BLaER1 (cell line): ENCODE measurements around the gene TEX2.

ENCODE experiments used
- H3K27ac ChIP-seq: shearing (Covaris generic); formaldehyde crosslinking; 2 replicates; pipeline ENCODE4 v1.8.1; 2022
- H3K27me3 ChIP-seq: shearing (Covaris generic); formaldehyde crosslinking; 2 replicates; pipeline ENCODE4 v1.8.1; 2022
- H3K36me3 ChIP-seq: shearing (Covaris generic); formaldehyde crosslinking; 2 replicates; pipeline ENCODE4 v1.8.1; 2022
- H3K4me1 ChIP-seq: shearing (Covaris generic); formaldehyde crosslinking; 2 replicates; pipeline ENCODE4 v1.8.1; 2022
- H3K4me2 ChIP-seq: shearing (Covaris generic); formaldehyde crosslinking; 2 replicates; pipeline ENCODE4 v1.8.1; 2022
- H3K4me3 ChIP-seq: shearing (Covaris generic); formaldehyde crosslinking; 2 replicates; pipeline ENCODE4 v1.8.1; 2022
- H3K9ac ChIP-seq: shearing (Covaris generic); formaldehyde crosslinking; 2 replicates; pipeline ENCODE4 v1.8.1; 2022
- H3K9me3 ChIP-seq: shearing (Covaris generic); formaldehyde crosslinking; 2 replicates; pipeline ENCODE4 v1.8.1; 2022
- H4K20me1 ChIP-seq: shearing (Covaris generic); formaldehyde crosslinking; 2 replicates; pipeline ENCODE4 v1.8.1; 2022
- Cebpa-rat ChIP-seq: shearing (Covaris generic); IDR thresholded peaks from 2 replicates; pipeline ENCODE4 v1.8.1; 2022

TEX2 gene

GRCh38 chr17:64269687-64270649 is 6.9 kb upstream of the TEX2 start:
- no peak overlapping the region for H3K27ac ChIP-seq
- H3K36me3 ChIP-seq: no peaks in the 10 kb centered on the region
- TF ChIP-seq Cebpa-rat: no peak
- H3K4me1 ChIP-seq: peaks cover 11% of the 10 kb centered on the region
- no peaks in the 10 kb centered on the region for H3K27me3 ChIP-seq
- H3K4me2 ChIP-seq: peak overlapping the region; percentile 15; the same call in 1 of the 2 replicates
- H4K20me1 ChIP-seq: no peaks in the 10 kb centered on the region
- H3K9me3 ChIP-seq: peaks cover 9% of the 10 kb centered on the region; the same call in 1 of the 2 replicates
- H3K4me3 ChIP-seq: no peak overlapping the region
- no peak overlapping the region for H3K9ac ChIP-seq

GRCh38 chr17:64264891-64265290 is 1.8 kb upstream of the TEX2 start:
- Histone ChIP-seq H3K9ac (no peak overlapping the region), H3K4me3 (no peak overlapping the region), H3K27me3 (no peaks in the 10 kb centered on the region), H3K36me3 (no peaks in the 10 kb centered on the region), H3K4me1 (peaks cover 30% of the 10 kb centered on the region), H3K4me2 (no peak overlapping the region), H3K9me3 (no peaks in the 10 kb centered on the region), H4K20me1 (peaks cover 26% of the 10 kb centered on the region; the same call in 1 of the 2 replicates), H3K27ac (no peak overlapping the region)
- no peak for TF ChIP-seq Cebpa-rat

GRCh38 chr17:64262198-64262999 is 661 bp downstream of the TEX2 start:
- Histone ChIP-seq H3K27ac (peak overlapping the region; percentile 64), H3K9me3 (no peaks in the 10 kb centered on the region), H3K4me1 (peaks cover 30% of the 10 kb centered on the region), H3K4me2 (peak overlapping the region; percentile 95), H3K4me3 (peak overlapping the region; percentile 95), H3K27me3 (no peaks in the 10 kb centered on the region), H3K36me3 (no peaks in the 10 kb centered on the region), H4K20me1 (peaks cover 38% of the 10 kb centered on the region; the same call in 1 of the 2 replicates), H3K9ac (peak overlapping the region; percentile 87)
- no peak for TF ChIP-seq Cebpa-rat

- H3K9ac ChIP-seq: peak overlapping the region; percentile 87
- no peak for TF ChIP-seq Cebpa-rat
Measured at GRCh38 chr17:64261417-64262145, 1.5 kb downstream of the TEX2 start.

GRCh38 chr17:64260886-64261285 is 2.2 kb downstream of the TEX2 start:
- H4K20me1 ChIP-seq: peaks cover 49% of the 10 kb centered on the region
- H3K4me1 ChIP-seq: peaks cover 30% of the 10 kb centered on the region
- no peaks in the 10 kb centered on the region for H3K9me3 ChIP-seq
- H3K9ac ChIP-seq: no peak overlapping the region
- H3K4me2 ChIP-seq: peak overlapping the region; percentile 8; the same call in 1 of the 2 replicates
- no peaks in the 10 kb centered on the region for H3K27me3 ChIP-seq
- no peak overlapping the region for H3K27ac ChIP-seq
- H3K36me3 ChIP-seq: no peaks in the 10 kb centered on the region
- no peak overlapping the region for H3K4me3 ChIP-seq
- TF ChIP-seq Cebpa-rat: no peak

More at GRCh38 chr17:64261417-64262145, 1.5 kb downstream of the TEX2 start:
- no peaks in the 10 kb centered on the region for H3K27me3 ChIP-seq
- H3K27ac ChIP-seq: no peak overlapping the region
- H3K4me3 ChIP-seq: peak overlapping the region; percentile 95
- no peaks in the 10 kb centered on the region for H3K36me3 ChIP-seq
- peak overlapping the region; percentile 95 for H3K4me2 ChIP-seq
- H4K20me1 ChIP-seq: peaks cover 44% of the 10 kb centered on the region; the same call in 1 of the 2 replicates
- no peaks in the 10 kb centered on the region for H3K9me3 ChIP-seq
- peaks cover 30% of the 10 kb centered on the region for H3K4me1 ChIP-seq

GRCh38 chr17:64259922-64260321 is 3.1 kb downstream of the TEX2 start:
- TF ChIP-seq Cebpa-rat: no peak
- peaks cover 30% of the 10 kb centered on the region for H3K4me1 ChIP-seq

GRCh38 chr17:64259426-64259825 is 3.6 kb downstream of the TEX2 start:
- no peak overlapping the region for H3K9ac ChIP-seq
- H3K27ac ChIP-seq: no peak overlapping the region
- no peak overlapping the region for H3K4me3 ChIP-seq
- no peaks in the 10 kb centered on the region for H3K9me3 ChIP-seq
- peaks cover 63% of the 10 kb centered on the region for H4K20me1 ChIP-seq
- H3K27me3 ChIP-seq: no peaks in the 10 kb centered on the region
- no peak overlapping the region for H3K4me2 ChIP-seq
- TF ChIP-seq Cebpa-rat: no peak
- peaks cover 30% of the 10 kb centered on the region for H3K4me1 ChIP-seq
- H3K36me3 ChIP-seq: no peaks in the 10 kb centered on the region

More at GRCh38 chr17:64259922-64260321, 3.1 kb downstream of the TEX2 start:
- Histone ChIP-seq H3K9ac (no peak overlapping the region), H3K27me3 (no peaks in the 10 kb centered on the region), H3K4me2 (no peak overlapping the region), H3K9me3 (no peaks in the 10 kb centered on the region), H3K36me3 (no peaks in the 10 kb centered on the region), H3K4me3 (no peak overlapping the region), H3K27ac (no peak overlapping the region), H4K20me1 (peaks cover 58% of the 10 kb centered on the region)

- Histone ChIP-seq H3K4me1 (peaks cover 18% of the 10 kb centered on the region), H3K9me3 (no peaks in the 10 kb centered on the region), H3K4me3 (no peak overlapping the region), H4K20me1 (peaks cover 67% of the 10 kb centered on the region), H3K4me2 (no peak overlapping the region), H3K27ac (no peak overlapping the region), H3K27me3 (no peaks in the 10 kb centered on the region), H3K9ac (no peak overlapping the region), H3K36me3 (no peaks in the 10 kb centered on the region)
- TF ChIP-seq Cebpa-rat: no peak
Measured at GRCh38 chr17:64256913-64257807, 5.9 kb downstream of the TEX2 start.
